GM18519 (cell line): Measurements from ENCODE around the gene PHIP.
"Not testable (repeated sequence)": the region's sequence is repeated elsewhere in the genome, so short reads cannot be mapped to it uniquely, and the experiment has no call there.

Experiments used
- ATAC-seq: cut with Tn5 transposase; IDR thresholded peaks from one replicate; pipeline ENCODE4 v1.9.1; 2021; ENCODE audit warnings: mild to moderate bottlenecking, moderate library complexity; ENCODE audit not compliant: unreplicated experiment, low FRiP score

The PHIP gene

GRCh38 chr6:78947529-78947928 is 130.5 kb downstream of the PHIP start:
- ATAC-seq = no peak

DNA sequence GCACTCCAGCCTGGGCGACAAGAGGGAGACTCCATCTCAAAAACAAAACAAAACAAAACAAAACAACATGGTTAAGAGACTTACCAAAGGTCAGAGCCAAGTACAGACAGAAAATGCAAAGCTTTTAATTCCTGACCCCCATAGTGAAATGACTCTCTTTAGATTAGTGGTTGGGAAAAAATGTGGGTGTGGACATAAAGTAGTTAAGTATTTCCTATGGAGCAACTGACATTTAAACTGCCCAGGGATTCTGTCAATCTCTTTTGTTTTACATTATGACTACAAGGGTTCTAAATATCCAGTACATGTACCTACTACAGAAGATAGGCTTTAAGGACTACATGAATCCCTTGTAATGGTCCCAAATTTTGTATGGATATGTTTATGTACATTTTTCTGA is 135.6 kb downstream of the PHIP start:
- ATAC-seq = no peak

- ATAC-seq = no peak
These were observed 141.5 kb downstream of the PHIP start for GRCh38 chr6:78936515-78936914.

- no peak for ATAC-seq
These were observed 142.5 kb downstream of the PHIP start for GRCh38 chr6:78935553-78935952.

DNA sequence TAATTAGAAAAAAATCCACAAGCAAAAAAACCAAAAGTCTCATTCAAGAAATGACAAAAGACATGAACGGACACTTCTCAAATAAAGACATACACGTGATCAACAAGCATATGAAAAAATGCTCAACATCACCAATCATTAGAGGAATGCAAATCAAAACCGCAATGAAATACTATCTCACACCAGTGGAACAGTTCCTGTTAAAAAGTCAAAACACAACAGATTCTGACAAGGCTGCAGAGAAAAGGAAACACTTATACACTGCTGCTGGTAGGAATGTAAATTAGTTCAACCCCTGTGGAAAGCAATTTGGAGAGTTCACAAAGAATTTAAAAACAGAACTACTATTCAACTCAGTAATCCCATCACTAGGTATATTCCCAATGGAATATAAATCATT is 152.7 kb downstream of the PHIP start:
- ATAC-seq = no peak

- ATAC-seq = not testable (repeated sequence)
These were observed 156.9 kb downstream of the PHIP start for GRCh38 chr6:78921168-78921567.

DNA sequence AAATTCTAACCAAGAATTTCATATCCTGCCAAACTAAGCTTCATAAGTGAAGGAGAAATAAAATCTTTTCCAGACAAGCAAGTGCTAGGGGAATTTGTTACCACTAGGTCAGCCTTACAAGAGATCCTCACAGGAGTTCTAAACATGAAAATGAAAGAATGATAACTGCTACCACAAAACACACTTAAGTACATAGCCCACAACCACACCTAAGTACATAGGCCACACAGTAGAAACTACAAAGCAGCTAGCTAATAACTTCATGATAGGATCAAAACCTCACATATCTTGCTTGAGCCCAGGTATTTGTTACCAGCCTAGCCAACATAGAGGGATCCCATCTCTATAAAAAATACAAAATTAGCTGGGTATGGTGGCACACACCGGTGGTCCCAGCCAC is 160.3 kb downstream of the PHIP start:
- ATAC-seq = no peak

GRCh38 chr6:78916411-78916810 is 161.6 kb downstream of the PHIP start:
- no peak for ATAC-seq

DNA sequence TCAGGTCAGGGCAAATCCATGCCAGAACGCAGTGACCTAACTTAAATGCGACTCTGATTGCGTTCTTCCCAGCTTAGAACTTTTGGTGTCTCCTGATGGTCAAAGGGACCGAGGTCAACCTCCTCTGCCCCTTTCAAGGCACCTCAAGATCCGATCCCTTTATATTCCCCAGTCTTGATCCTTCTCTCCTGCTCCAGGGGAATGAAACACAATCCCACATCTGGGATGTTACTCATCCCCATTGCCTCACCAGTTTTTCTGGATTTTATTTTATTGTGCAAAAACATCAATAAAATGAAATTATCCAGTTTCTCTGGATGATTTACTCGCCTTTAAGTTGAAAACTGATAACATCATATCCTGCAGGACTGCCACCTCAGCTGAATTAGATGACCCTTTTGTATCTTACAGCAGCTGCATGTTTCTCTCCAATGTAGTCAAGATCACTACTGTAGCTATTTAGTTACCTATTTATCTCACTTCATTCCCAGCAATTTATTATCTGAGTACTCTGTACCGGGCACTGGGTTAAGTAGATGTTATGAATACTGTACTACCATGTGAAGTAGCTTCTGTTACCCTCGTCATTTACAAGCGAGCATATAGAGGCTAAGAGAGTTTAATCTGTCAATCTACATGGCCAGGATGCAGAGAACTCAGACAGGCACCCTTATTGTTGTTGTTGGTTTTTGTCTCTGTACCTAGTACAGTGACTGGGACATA is 166.7 kb downstream of the PHIP start:
- ATAC-seq = no peak

GRCh38 chr6:78910591-78911171 is 167.4 kb downstream of the PHIP start:
- ATAC-seq = peak; percentile 47

DNA sequence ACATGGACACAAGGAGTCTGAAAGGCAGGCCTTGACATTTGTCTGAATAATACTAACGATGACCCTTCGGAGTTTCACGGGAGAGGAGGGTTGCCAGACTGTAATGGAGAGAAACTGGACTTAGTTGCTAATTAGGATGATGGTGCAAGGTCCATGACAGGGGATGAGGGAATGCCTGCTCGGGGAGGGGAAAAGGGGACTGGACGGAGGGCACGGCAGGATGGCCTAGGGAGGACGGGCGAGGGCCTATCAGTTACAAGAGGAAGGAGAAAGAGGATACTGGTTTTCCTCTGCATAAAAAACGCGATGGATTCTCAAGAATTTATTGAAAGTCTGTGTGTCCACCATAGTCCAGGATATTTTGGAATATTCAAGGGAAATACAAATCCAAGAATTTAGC is 168.0 kb downstream of the PHIP start:
- ATAC-seq = no peak

DNA sequence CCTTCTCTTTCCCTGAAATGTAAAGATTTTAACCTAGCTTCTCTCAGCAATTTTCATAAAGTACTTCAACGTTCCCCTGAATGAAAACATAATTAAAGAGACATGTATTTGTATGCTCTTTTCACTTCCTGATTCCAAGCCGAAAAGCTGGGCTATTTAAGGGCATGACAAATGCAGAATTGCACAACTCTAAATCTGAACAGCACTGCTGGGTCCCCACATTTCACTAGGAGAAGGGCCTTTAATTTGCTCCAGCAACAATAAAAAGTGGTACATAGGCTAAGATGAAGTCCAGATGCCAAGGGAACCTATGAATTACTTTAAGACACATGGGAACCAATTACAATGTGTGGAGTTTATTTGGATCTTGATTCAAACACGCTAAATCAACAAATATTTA is 168.7 kb downstream of the PHIP start:
- no peak for ATAC-seq

GRCh38 chr6:78908621-78909020 is 169.4 kb downstream of the PHIP start:
- no peak for ATAC-seq

- ATAC-seq = no peak
These were observed 181.8 kb downstream of the PHIP start for GRCh38 chr6:78896227-78896626.

- ATAC-seq = not testable (repeated sequence)
These were observed 188.2 kb downstream of the PHIP start for GRCh38 chr6:78889901-78890300.
